Lower leg skin (tissue), 4 donors: ENCODE results near the gene BRMS1. TPM values are rescaled to one million over a fixed set of nuclear protein-coding genes. Genes with fewer than 3 reads are reported as not detected.

Experiments
- DNase-seq, 2 donors: peaks; one replicate each; pipeline ENCODE4 v3.0.0-alpha.2; 2019; ENCODE audit warnings: low spot score in 2 of 2
- H3K4me3 ChIP-seq: fragments of 200-600 bp; sonication (generic); 2 replicates; pipeline ENCODE4 v1.5.1; 2017; ENCODE audit warnings: mild to moderate bottlenecking, low read depth; ENCODE audit not compliant: poor library complexity, severe bottlenecking
- CTCF ChIP-seq, 3 donors: fragments of 450-650 bp; IDR thresholded peaks; one replicate each; pipeline ENCODE4 v1.5.1; 2016; ENCODE audit warnings: antibody characterized with exemption in 3 of 3, mild to moderate bottlenecking in 3 of 3, moderate library complexity in 2 of 3
- POLR2A ChIP-seq, 2 donors: fragments of 450-650 bp; IDR thresholded peaks; one replicate each; pipeline ENCODE4 v1.6.1; 2016 to 2017; ENCODE audit warnings: antibody characterized with exemption in 2 of 2, mild to moderate bottlenecking in 1 of 2, moderate library complexity in 1 of 2
- WGBS, 2 donors: methylation state at CpG; one replicate each; pipeline ENCODE4 v1.1.5; 2018; 5-methylcytosine and 5-hydroxymethylcytosine counted together
- intact Hi-C: fragments of 100-400 bp; cut with DNase I; formaldehyde crosslinking; loops from one replicate; pipeline ENCODE4 v1.15.0; 2023; ENCODE audit warnings: low total_unique reads
- total RNA-seq, 4 donors: library from RNA; depleted of rRNA; stranded (reverse); fragments of >200 nt; gene quantifications; one replicate each; pipeline ENCODE4 v1.1.0, GENCODE V29; 2016

The BRMS1 gene
- total RNA-seq, 4 donors from 2014 or later = 40.1 to 68.4 (median 57.5) TPM

- TF ChIP-seq POLR2A (IDR thresholded peaks at IDR 0.05) = peak in 1 of 2 donors; percentile 42
- TF ChIP-seq CTCF (IDR thresholded peaks at IDR 0.05) = no peak
- DNase-seq = peak; percentile 98 to 100
- H3K4me3 ChIP-seq = peak within 1 kb of the TSS; percentile 71
- WGBS, 2 donors = 0 to 1% methylated on average over 36 to 53 of the region's 87 CpGs
- intact Hi-C loops = loop anchor here (5.0 kb wide), 1 partner anchor 67 kb away; no protein-coding TSS in a partner anchor
These were observed 56.0 kb downstream of the BRMS1 start, which contains the start of gene YIF1A for GRCh38 chr11:66288671-66289547. YIF1A (minus strand) TSS chr11:66289143; CDS start chr11:66288985, 158 bp downstream.

GRCh38 chr11:66287889-66288670 is 56.8 kb downstream of the BRMS1 start:
- intact Hi-C loops = loop anchor here (5.0 kb wide), 1 partner anchor 66 kb away; no protein-coding TSS in a partner anchor
- TF ChIP-seq POLR2A (IDR thresholded peaks at IDR 0.05) (no peak), CTCF (IDR thresholded peaks at IDR 0.05) (no peak)
- peak overlapping the region; percentile 71 for H3K4me3 ChIP-seq
- WGBS, 2 donors = 33 to 34% methylated on average over 20 of the region's 20 CpGs
- DNase-seq = no peak

Other genes starting within 250 kb of the BRMS1 start
- 10 to 100 TPM; 16.8 to 37.3 (median 23.0) TPM for gene KLC2, start 87.4 kb downstream of the BRMS1 start, total RNA-seq
- 100 to 1,000 TPM; 118 to 143 (median 126) TPM for gene RAB1B, start 76.5 kb downstream of the BRMS1 start, total RNA-seq
- 1 to 10 TPM in 1 of 4 donors, under 1 TPM in 1, not detected in 2; 0.42 to 3.2 TPM for gene CNIH2, start 66.9 kb downstream of the BRMS1 start, total RNA-seq
- 10 to 100 TPM; 55.3 to 76.2 (median 74.1) TPM for gene YIF1A, start 56.0 kb downstream of the BRMS1 start, total RNA-seq
- not detected for gene TMEM151A, start 53.2 kb downstream of the BRMS1 start, total RNA-seq
- 10 to 100 TPM in 2 of 4 donors, 1 to 10 TPM in 2; 6.3 to 23.5 (median 12.3) TPM for gene CD248, start 28.1 kb downstream of the BRMS1 start, total RNA-seq
- gene RIN1, start 8.7 kb downstream of the BRMS1 start, total RNA-seq = 10 to 100 TPM; 48.3 to 56.9 (median 53.8) TPM
- 10 to 100 TPM; 23.9 to 32.4 (median 30.0) TPM for gene B4GAT1, start 2.5 kb upstream of the BRMS1 start, total RNA-seq
- 1 to 10 TPM; 1.8 to 2.7 (median 2.4) TPM for gene SLC29A2, start 26.7 kb upstream of the BRMS1 start, total RNA-seq
- under 1 TPM in 1 of 4 donors, not detected in 3; 0.19 TPM for gene NPAS4, start 75.9 kb upstream of the BRMS1 start, total RNA-seq
- gene MRPL11, start 93.7 kb upstream of the BRMS1 start, total RNA-seq = 10 to 100 TPM; 30.6 to 41.1 (median 36.2) TPM
- gene PELI3, start 121.8 kb upstream of the BRMS1 start, total RNA-seq = 10 to 100 TPM; 14.3 to 22.0 (median 17.1) TPM
- gene DPP3, start 135.3 kb upstream of the BRMS1 start, total RNA-seq = 10 to 100 TPM; 15.5 to 48.5 (median 20.1) TPM
- 10 to 100 TPM; 27.4 to 51.6 (median 37.1) TPM for gene BBS1, start 165.5 kb upstream of the BRMS1 start, total RNA-seq
- 10 to 100 TPM in 3 of 4 donors, 1 to 10 TPM in 1; 9.9 to 18.0 (median 14.7) TPM for gene ZDHHC24, start 200.9 kb upstream of the BRMS1 start, total RNA-seq
- gene ACTN3, start 201.8 kb upstream of the BRMS1 start, total RNA-seq = not detected
- 100 to 1,000 TPM in 2 of 4 donors, 10 to 100 TPM in 2; 96.4 to 120 (median 103) TPM for gene CTSF, start 223.5 kb upstream of the BRMS1 start, total RNA-seq
- under 1 TPM; 0.11 to 0.42 (median 0.25) TPM for gene CCDC87, start 248.0 kb upstream of the BRMS1 start, total RNA-seq
- gene CCS, start 248.1 kb upstream of the BRMS1 start, total RNA-seq = 10 to 100 TPM; 13.7 to 24.2 (median 15.2) TPM